Peyer's patch (tissue), 4 donors: ENCODE data around the gene TMEM43.

Experiments used
- POLR2A ChIP-seq, 2 donors: fragments of 450-650 bp; IDR thresholded peaks; one replicate each; pipeline ENCODE4 v1.5.1; 2017; ENCODE audit warnings: antibody characterized with exemption in 2 of 2, mild to moderate bottlenecking in 2 of 2, moderate library complexity in 2 of 2
- TF ChIP-seq, protein P1 (sequence below), 6 experiments: fragments of 450-650 bp in 4 of 6; fragments of 200-600 bp in 2 of 6; sonication (generic) in 1 of 6; IDR thresholded peaks; one replicate each; pipeline ENCODE4 v1.5.1; 2017 to 2019; ENCODE audit warnings: antibody characterized with exemption in 6 of 6, mild to moderate bottlenecking in 3 of 6, moderate library complexity in 1 of 6

DNA sequence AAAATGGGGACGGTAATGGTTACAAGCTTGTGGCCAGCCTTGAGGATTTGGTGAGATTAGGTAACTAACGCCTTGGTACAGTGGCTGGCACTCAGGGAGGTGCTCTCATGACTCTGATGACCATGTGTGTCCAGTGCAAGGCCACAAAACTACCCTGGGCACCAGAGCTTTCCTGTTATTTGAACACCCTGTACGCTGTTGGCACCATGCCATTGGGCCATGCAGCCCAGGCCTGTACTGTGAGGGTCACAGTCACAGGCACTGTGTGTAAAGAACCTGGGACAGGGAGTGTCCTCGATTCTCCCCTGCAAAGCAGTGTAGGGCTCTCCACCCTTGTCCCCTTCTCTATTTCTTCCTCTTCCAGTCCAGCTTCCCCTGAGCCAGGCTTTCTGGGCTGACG is 6.3 kb downstream of the TMEM43 start:
- TF ChIP-seq POLR2A (IDR thresholded peaks at IDR 0.05): no peak
- TF ChIP-seq, protein P1, sequence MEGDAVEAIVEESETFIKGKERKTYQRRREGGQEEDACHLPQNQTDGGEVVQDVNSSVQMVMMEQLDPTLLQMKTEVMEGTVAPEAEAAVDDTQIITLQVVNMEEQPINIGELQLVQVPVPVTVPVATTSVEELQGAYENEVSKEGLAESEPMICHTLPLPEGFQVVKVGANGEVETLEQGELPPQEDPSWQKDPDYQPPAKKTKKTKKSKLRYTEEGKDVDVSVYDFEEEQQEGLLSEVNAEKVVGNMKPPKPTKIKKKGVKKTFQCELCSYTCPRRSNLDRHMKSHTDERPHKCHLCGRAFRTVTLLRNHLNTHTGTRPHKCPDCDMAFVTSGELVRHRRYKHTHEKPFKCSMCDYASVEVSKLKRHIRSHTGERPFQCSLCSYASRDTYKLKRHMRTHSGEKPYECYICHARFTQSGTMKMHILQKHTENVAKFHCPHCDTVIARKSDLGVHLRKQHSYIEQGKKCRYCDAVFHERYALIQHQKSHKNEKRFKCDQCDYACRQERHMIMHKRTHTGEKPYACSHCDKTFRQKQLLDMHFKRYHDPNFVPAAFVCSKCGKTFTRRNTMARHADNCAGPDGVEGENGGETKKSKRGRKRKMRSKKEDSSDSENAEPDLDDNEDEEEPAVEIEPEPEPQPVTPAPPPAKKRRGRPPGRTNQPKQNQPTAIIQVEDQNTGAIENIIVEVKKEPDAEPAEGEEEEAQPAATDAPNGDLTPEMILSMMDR (IDR thresholded peaks at IDR 0.05): no peak
